RWPE1 (cell line): ENCODE data around the gene GSTM3.
"Not testable (repeated sequence)": the region's sequence is repeated elsewhere in the genome, so short reads cannot be mapped to it uniquely, and the experiment has no call there.

ENCODE experiments used
- CTCF ChIA-PET: fragments of 350-600 bp; sonication (Branson Sonifier 250); formaldehyde crosslinking; extraction: SDS; loops from one replicate; lab custom pipeline; 2021; lab: Yijun Ruan, JAX
- POLR2A ChIA-PET: fragments of 400-600 bp; formaldehyde crosslinking; extraction: SDS; loops from one replicate; lab custom pipeline; 2020; ENCODE audit warnings: antibody characterized with exemption; ENCODE audit not compliant: low non-redundant PET; lab: Yijun Ruan, JAX
- DNase-seq: peaks from one replicate; pipeline ENCODE4 v3.0.0; 2012; ENCODE audit warnings: low spot score
- H3K27ac ChIP-seq: fragments of 450-650 bp; 2 replicates; pipeline ENCODE4 v1.5.1; 2017
- TF ChIP-seq, protein P1 (sequence below): fragments of 450-650 bp; conservative IDR thresholded peaks from 2 replicates; pipeline ENCODE4 v1.5.1; 2017; ENCODE audit warnings: low read depth, mild to moderate bottlenecking

The GSTM3 gene

DNA sequence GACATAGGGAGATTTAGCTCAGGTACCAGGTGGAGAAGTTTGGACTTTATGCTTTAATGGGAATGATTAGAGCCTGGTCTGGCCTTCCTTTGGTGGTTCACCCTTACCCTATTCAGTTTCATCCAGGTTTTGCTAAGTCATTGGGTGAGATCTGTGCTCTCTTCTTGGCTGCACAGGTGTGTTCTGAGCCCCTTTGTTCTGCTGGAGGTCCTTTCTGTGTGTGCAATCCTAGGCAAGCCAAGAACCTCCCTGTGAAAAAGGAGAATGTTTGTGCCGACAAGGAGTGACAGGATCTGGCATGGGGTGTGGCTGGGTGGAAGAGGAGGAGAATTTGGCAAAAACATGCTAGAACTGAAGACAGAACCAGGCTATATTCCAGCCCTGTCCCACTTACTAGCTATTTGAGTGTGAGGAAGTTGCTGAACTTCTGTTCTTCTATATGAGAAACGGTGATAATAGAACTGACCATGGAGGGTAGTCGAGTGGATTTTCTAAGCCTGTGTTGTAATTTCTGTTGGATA lies 24.2 kb downstream of the GSTM3 start:
- DNase-seq: no peak
- no peak overlapping the region for H3K27ac ChIP-seq
- TF ChIP-seq, protein P1, sequence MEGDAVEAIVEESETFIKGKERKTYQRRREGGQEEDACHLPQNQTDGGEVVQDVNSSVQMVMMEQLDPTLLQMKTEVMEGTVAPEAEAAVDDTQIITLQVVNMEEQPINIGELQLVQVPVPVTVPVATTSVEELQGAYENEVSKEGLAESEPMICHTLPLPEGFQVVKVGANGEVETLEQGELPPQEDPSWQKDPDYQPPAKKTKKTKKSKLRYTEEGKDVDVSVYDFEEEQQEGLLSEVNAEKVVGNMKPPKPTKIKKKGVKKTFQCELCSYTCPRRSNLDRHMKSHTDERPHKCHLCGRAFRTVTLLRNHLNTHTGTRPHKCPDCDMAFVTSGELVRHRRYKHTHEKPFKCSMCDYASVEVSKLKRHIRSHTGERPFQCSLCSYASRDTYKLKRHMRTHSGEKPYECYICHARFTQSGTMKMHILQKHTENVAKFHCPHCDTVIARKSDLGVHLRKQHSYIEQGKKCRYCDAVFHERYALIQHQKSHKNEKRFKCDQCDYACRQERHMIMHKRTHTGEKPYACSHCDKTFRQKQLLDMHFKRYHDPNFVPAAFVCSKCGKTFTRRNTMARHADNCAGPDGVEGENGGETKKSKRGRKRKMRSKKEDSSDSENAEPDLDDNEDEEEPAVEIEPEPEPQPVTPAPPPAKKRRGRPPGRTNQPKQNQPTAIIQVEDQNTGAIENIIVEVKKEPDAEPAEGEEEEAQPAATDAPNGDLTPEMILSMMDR: no peak
- POLR2A ChIA-PET: interaction anchor here (0.7 kb wide), 1 partner anchor 31 kb away, joined by 6 read pairs; no protein-coding TSS in a partner anchor
- CTCF ChIA-PET: no interaction called here

DNA sequence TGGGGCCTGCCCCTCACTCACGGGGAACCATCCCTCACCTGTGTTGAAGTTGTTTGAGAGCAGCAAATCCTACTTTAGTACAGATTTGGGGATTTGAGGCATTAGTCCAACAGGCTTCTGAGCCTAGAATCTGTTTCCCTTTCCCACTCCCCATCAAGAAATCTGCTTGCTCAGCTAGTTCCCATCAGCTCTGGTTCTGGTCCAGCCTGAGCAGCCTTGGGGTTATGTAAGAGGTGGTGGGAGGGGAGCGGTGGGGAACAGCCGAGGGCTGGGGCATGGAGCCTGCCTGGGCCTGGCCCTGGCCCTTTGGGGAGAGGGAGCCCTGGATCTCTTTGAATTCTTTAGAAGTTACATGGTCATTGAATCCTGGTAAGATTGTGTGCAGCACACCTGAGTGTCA lies 24.7 kb downstream of the GSTM3 start:
- H3K27ac ChIP-seq: no peak overlapping the region
- no peak for DNase-seq
- POLR2A ChIA-PET: no interaction called here
- TF ChIP-seq, protein P1: no peak
- CTCF ChIA-PET: no interaction called here

DNA sequence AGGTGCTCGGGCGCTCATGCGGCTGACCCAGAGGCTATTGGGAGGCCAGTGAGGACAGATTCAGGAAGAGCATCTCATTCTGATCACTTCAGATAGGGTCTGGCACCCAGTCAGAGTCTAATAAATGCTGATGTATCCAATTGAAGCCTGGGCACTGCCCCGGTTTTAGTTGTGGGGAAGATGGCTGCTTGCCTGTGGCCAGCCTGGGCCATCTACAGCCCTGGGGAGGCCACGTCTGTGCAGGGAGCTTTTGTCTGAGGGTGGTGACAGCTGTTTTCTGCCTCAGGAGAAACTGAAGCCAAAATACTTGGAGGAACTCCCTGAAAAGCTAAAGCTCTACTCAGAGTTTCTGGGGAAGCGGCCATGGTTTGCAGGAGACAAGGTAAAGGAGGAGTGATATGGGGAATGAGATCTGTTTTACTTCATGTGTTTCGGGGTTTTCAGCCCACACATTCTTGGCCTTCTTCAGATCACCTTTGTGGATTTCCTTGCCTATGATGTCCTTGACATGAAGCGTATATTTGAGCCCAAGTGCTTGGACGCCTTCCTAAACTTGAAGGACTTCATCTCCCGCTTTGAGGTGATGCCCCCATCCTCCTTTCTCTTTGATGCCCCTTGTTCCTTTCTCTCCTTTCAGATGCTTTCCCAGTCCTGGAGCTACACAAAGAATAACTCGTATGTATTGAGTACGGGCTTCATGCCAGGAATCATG lies 26.0 kb downstream of the GSTM3 start:
- TF ChIP-seq, protein P1: no peak
- H3K27ac ChIP-seq: no peak overlapping the region
- ChIA-PET CTCF (interaction anchor here (0.7 kb wide), 1 partner anchor 160 kb away, joined by 3 read pairs; no protein-coding TSS in a partner anchor), POLR2A (no interaction called here)
- no peak for DNase-seq

DNA sequence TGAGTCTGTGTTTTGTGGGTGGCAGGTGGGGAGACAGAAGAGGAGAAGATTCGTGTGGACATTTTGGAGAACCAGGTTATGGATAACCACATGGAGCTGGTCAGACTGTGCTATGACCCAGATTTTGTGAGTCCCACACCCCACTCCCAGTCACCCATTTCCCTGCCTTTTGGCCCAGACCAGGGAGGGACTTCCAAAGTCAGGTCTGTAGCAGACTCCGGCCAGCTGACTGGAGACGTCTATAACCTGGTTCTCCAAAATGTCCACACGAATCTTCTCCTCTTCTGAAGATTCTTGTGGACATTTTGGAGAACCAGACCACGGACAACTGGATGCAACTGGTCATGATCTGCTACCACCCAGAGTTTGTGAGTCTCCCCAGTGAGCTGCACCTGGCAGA lies 27.2 kb downstream of the GSTM3 start:
- DNase-seq: no peak
- CTCF ChIA-PET: no interaction called here
- POLR2A ChIA-PET: no interaction called here
- H3K27ac ChIP-seq: no peak overlapping the region
- TF ChIP-seq, protein P1: no peak

DNA sequence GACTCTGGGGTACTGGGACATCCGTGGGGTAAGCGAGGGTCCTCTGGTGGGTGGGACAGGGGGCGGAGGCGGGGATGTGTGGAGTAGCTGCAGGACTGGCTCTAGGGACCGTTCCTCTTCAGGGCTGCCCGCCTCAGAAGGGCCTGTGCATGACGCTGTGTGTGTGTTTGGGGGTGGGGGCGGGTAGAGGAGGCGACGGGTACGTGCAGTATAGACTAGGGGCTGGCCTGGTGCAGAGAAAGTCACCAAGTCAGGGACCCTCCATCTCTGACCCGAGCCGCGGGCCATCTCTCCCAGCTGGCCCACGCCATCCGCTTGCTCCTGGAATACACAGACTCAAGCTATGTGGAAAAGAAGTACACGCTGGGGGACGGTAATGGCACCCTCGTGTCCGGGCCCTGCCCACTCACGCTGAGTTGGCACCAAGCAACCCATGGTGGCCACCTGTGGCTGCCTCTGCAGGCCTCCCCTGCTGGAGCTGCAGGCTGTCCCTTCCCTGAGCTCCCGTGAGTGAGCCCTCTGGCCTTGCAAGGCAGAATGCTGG lies 28.4 kb downstream of the GSTM3 start:
- TF ChIP-seq, protein P1: no peak
- POLR2A ChIA-PET: no interaction called here
- no peak overlapping the region for H3K27ac ChIP-seq
- CTCF ChIA-PET: interaction anchor here (0.8 kb wide), 1 partner anchor 272 kb away, joined by 3 read pairs; no protein-coding TSS in a partner anchor
- DNase-seq: no peak

DNA sequence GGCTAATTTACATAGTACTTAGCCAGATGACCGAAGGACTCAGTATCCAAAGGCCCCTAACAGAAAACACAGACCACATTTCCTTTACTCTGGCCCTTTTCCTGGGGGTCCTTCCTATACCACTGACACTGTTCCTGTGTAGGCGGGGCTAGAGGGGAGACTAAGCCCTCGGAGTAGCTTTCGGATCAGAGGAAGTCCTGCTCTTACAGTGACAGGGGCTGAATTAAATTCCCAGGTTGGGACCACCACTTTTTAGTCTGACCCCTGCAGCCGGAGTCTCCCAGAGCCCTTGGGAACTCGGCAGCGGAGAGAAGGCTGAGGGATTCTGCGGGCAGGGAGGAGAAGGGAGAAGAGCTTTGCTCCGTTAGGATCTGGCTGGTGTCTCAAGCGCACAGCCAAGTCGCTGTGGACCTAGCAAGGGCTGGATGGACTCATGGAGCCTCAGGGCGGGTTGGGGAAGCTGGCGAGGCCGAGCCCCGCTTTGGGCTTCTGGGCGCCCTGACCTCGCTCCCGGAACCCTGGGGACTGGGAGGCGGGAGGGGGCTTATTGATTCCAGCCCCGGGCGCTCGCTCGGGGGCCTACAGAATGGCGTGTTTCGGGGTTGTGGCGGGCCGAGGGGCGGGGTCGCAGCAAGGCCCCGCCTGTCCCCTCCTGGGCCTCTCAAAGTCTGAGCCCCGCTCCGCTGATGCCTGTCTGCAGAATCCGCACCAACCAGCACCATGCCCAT lies 29.1 kb downstream of the GSTM3 start, which contains the start of gene GSTM5:
TSS of gene GSTM5 (plus strand) at position 659 of the 728 bp plus-strand sequence. CDS start at position 721, 62 bp downstream.
- DNase-seq, POLR2A ChIA-PET, H3K27ac ChIP-seq: not testable (repeated sequence)
- CTCF ChIA-PET: interaction anchor here (0.8 kb wide), 1 partner anchor 272 kb away, joined by 3 read pairs; no protein-coding TSS in a partner anchor

DNA sequence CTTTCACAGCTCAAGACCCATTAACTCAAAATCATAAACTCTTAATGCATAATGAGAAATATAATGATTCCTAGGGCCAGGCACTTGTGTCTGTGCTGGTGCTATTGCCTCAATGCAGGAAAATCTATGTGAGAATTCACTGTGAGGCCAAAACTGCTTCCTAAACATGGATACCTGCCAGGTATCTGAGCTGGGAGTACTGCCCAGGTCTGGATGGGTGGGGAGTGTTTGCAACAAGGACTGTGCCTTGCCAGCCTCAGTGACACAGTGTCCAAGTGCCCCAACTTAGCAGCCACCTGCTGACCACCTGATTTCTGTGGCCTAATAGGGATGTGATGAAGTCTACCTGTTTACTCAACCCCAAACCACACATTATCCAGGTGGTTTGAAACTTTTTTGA lies 31.0 kb downstream of the GSTM3 start:
- DNase-seq, H3K27ac ChIP-seq, CTCF ChIA-PET, POLR2A ChIA-PET: not testable (repeated sequence)

DNA sequence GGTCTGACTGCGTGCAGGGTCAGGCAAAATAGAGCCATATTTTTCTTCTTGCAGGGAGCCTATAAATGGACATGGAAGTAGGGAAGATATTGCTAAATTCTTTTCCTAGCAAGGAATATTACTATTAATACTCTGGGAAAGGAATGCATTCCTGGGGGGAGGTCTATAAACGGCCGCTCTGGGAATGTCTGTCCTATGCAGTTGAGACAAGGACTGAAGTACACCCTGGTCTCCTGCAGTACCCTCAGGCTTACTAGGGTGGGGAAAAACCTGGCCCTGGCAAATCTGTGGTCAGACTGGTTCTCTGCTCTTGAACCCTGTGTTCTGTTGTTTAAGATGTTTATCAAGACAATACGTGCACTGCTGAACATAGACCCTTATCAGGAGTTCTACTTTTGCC lies 31.9 kb downstream of the GSTM3 start:
- H3K27ac ChIP-seq, CTCF ChIA-PET, POLR2A ChIA-PET, DNase-seq: not testable (repeated sequence)
